Stimulated activated CD8-positive, alpha-beta memory T cell treated with anti-CD3 and anti-CD28 coated beads, Interleukin-4, amount 100 ng/mL, for 24 hours (primary cell): ENCODE results near the gene RUNX3.

Experiments used
- DNase-seq: peaks from one replicate; pipeline ENCODE4 v3.0.0-alpha.2; 2020; ENCODE audit warnings: low read depth

RUNX3 gene

DNA sequence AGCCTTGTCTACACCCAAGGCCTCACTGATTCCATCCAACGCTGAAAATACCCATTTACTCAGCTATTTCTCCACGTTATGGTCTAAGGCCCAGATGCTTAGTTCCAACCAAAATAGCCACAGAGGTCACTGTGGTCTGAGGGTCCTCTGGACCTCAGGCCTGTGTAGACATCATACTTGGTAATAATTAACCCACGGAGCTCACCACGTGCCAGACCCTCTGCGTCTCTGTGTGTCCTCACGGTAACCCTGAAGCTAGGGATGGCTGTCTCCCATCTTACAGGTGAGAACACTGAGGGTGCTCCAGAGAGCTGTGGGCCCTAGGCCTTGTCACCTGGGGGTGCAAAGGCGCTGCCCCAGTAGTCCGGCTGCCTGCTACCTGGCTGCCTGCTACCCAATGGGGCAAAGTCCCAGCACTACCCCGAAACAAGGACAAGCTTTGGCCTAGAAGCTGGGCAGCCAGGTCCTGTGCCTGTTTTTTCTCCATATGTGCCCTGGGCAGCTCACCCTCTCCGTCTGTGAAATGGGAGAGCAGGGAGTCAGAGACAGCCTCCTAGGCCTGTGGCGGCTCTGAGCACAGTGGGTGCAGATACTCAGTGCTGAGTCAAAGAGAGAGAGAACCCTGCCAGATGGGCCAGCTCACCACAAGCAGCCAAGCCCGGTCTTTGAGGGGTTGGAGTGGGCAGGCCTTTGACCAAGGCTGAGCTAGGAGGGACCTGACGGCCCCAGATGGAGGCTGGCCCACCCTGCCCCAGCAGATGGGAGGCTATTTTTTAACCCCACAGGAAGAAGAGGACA, 17.0 kb upstream of the RUNX3 start:
- no peak for DNase-seq

DNA sequence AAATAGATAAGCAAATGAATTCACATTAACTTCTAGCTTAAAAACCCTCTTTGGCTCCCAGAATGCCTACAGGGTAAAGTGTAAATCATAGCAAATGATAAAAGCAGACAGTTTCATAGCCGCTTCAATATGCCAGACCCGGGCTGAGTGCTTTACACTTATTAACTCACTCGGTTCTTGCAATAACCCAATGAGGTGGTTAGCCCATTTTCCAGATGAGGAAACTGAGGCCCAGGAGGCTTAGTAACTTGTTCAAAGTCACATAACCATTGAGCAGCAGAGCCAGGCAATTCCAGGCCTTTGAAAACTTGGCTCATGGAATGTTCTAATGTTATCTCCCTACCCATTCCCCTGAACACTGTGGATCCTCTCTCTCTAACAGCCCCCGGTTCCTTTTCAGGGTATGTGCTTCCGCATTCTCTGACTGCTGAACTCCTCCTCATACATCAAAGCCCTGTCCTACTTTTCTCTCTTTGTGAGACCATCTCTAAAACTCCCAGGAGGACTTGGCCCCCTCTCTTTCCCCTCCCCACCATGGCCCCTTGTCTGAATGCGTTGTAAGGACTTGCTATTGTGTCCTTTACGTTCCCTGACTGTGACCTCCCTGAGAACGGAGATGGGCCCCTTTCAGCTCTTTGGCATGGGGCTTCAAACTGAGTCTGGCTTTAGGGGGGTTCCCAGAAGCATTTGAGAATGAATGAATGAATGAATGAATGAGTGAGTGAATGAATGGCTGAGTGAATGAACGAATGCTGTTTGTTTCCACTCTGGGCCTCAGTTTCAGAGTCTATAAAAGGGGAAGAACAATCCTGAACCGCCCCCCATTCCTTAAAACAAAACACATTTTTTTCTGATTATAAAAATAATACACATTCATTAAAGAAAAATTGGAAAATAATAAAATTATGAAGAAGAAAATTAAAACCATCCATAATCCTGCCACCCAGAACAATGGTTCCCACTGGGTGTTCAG, 15.6 kb upstream of the RUNX3 start:
- no peak for DNase-seq

DNA sequence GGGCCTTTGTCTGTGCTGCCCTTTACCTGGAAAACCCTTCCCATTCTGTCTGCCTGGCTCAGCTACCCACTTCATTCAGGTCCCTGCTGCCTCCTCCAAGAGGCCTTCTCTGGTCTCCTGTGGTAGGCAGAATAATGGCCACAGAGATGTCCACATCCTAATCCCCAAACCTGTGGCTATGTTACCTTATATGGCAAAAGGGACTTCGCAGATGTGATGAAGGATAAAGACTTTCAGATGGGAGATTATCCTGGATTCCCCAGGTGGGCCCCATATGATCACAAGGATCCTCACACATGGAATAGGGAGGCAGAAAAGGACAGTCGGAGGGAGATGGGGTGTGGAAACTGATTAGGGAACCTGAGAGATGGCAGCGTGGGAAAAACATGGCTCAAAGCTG, 14.2 kb upstream of the RUNX3 start:
- DNase-seq, result no peak

DNA sequence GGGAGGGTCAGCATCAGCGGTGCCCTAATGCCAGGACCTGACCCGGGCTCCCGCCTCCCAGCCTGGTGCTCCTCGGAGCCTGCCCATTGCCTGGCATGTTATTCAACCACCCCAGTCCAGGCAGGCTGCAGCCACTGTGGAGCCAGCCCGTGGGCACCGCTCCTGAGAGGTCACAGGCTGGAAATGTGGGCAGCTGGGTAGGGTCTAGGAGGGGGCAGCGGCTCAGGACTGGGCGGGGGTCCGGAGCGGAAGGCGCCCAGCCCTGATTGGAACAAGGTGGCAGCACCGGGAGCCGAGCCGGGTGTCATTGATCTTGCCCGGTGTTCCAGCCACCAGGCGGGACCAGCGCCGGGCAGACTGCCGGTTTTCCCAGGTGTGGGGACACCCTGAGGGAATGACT, 12.7 kb upstream of the RUNX3 start:
- no peak for DNase-seq

DNA sequence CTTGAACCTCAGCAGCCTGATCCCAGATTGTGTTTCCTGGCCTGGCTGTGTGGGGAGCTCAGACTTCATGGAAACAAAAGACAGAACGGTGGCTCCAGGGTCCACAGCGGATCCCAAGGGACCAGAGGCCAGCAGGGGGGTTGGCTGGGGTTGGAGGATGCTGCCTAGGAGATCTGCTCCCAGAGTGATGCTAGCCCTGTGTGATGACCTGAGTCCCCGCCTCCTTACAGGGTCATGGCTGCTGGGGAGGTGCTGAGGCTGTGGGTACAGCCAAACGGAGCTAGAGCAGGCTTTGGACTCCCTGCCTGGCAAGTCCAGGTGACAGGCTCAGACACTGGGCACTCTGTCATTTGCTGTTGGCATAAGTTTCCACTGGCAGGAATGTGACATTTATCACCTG, 11.5 kb upstream of the RUNX3 start:
- DNase-seq, result no peak

DNA sequence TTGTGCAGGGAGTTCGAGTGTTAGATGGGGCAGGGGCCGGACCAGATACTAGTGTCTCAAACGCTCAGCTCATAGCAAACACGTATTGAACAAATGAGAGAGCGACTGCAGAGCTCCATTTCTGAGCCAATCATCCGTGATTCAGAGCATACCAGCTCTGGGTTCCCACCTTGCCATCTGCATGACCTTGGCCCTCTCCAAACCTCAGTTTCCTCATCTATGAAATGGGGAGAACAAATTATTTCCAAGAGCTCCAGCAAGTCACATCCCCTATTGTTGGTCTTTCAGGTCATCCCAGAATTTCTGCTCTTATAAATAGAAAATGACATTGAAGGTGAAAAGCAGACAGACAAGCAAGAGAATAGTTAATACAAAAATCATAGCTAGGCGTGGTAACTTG, 10.2 kb upstream of the RUNX3 start:
- no peak for DNase-seq

DNA sequence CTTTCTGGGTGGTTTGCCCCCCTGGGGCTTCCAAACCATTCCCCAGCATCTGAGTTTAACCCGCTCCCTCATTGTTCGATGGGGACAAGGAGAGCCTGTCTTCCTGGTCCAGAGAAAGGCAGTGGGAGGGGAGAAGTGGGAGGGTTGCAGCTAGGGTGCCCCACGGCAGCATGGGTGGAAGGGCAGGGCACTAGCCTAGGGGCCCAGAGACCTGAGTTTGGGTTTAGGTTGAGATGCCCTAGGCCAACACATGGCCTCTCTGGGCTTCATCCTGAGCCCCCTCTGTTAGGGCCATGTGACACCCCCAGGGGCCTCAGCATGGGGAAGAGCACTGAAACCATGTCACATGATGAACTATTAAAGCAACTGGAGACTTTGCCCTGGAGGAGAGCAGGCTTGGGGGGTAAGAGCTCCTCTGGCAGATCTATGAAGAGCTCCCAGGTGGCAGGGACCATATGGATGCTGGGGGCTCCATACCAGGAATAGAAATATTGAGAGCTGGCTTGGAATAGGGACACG, 9.7 kb upstream of the RUNX3 start:
- DNase-seq, result no peak

DNA sequence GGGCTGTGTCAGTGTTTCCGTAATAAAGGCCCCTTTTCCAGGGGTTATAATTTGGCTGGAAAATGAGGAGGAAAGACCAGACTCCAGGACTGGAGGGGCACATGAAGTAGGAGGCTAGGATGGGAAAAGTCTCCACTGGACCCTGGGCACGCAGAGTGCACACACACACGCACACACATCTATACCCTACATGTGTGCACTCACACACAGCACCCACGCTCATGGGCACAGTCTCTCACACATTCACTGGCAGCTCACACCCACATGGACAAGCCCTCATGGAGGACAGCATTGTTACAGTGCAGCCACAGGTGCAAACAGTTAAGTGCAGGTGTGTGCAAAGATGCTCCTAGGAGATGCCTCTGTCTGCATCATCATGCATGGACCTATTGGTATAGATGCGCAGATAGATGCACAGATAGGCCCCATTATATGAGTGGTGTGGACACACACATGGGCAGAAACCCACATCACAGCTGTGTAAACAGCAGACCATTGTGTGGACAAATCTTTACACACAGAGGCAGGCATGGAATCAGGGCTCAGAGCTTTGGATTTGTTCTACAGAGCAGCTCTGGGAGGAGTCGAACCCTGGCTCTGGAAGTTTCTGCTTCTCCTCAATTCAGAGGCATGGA, 9.1 kb upstream of the RUNX3 start:
- no peak for DNase-seq

DNA sequence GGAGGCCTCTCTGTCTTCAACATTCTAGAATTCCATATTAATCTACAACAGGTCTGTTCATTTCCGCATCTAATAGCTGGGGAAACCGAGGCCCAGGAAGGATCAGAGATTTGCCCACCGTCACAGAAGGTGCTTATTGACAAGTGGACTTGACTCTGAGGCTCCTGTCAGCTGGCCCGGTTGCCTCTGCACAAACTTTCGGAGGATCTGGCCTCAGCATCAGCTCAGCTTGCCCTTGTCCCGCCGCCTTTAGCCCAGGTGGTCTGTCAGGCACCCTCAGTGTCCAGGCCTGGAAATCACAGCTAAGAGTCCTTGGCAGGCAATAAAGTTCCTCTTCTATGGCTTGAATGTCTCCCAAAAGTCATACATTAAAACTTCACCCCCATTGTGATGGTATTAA, 8.2 kb upstream of the RUNX3 start:
- no peak for DNase-seq

DNA sequence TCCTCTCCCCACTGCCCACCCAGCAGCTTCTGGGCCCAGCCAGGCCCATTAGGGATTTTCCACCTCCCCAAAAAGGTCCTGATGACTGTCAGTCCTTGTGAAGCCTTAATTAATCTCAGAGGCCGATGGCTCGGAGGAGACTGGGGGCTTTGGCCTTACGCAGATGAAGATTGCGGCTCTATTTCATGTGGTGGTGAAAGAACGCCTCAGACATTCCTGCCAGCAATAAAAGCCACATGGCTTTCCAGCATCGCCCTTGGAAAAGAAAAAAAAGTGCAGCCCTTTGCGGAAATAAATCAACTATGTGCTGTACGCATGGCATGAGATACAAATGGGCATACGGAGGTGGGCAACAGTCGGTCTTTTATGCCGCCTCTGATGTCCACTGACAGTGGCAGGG, 6.6 kb upstream of the RUNX3 start:
- no peak for DNase-seq

DNA sequence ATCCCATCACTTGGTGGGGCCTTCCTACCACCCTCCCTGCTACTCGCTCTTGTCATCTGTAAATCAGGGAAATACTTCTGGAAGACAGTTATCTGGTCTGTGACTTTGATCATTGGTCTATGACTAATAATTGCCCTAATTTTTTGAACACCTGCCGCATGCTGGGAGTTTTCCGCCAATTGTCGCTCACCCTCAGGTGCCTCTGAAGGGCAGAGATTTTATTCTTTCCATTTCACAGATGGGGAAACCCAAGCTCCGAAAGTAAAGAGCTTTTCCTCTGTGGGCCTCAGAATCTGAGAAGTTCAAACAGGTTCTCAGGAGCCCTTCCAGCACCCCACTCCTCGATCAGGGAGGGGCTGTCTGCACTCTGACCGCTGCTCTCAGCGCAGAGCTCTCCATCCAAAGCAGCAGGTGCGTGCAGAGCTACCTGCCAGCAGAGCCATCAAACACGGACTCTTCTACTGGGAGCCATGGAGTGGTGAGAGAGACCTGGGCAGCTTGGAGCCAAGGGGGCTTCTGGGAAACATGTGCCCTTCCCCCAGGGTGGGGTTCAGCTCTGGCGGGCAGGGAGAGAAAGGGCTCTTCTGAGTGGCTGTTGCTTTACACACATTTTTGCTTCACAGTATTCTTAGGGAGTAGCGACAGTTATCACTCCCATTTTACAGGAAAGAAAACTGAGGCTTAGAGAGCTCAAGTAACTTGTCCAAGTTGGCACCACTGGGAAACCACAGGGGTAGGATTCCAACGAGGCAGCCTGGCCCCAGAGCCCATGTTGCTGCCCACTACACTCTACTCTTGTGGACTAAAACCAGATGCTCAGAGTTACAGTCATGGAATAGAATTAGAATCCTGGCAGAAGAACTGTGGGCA, 5.8 kb upstream of the RUNX3 start:
- no peak for DNase-seq

DNA sequence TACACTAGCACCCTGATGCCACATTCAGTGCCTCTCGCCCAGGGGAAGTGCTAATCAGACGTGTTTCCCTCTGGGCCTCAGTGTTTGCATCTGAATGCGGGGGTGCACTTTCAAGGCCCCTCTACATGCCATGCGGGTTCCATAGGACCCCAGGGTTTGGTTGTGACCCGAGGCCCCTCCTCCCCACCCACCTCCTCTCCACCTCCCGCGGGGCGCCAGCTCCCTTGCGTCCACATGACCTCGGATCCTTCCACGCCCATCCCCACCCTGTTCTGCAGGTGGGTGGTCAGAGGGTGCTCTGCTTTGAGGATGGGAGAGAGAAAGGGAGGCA, 5.1 kb upstream of the RUNX3 start:
- no peak for DNase-seq

DNA sequence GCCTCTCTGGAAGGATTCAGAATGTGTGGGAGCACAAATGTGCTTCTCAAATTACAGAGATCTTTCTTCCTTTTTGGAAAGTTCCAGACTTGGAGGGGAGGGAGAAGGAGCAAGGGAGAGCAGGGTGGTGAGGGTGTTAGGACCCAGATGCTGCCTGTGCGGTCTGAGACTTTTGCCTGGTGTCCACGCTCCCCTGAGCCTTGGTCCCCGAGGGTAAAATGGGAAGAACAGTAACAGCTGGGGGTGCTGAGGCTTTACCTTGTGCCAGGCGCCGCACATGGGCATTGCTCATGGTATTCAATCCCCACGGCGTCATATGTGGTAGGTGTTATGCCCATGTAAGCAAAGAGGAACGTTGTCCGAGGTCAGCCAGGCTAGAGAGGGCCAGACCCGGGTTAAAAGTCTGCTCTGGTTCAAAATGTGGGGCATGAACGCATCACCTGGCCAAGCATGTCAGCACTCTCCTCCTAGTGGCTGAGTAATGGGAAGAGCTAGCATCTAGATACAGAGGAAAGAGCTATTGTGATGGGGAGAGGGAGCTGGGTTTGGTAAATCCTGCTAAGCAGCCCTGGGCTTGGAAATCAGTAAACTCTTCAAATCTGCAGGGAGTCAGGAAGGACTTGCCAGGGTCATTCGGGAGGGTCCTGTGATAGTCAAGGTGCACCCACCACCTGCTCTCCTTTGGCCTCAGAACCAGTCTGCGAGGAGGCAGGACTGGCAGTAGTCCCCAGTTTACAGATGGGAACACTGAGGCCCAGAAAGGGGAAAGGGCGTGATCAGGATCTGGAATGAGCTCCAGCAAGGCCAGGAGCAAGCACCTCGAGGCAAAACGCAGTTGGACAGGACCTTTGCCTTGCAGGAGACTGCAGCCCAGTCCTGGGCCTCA, 4.5 kb upstream of the RUNX3 start:
- no peak for DNase-seq

DNA sequence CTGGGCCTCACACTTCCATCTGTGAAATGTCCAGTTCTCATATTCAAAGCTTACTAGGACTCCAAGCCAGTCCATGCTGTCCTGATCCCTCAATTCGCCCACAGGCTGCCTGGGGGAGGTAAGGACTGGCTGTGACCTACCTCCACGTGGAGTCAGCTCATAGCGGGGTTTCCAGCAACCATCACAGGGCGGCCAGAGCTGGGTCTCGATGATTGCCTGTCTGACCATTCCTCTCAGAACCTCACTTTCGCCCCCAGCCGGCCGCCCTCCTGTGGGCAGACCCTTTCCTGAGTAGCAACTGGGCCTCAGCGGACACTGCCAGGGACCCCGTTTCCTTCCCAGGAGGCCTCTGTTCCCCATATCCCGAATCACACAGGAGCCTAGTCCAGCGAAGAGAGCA, 3.4 kb upstream of the RUNX3 start:
- no peak for DNase-seq

DNA sequence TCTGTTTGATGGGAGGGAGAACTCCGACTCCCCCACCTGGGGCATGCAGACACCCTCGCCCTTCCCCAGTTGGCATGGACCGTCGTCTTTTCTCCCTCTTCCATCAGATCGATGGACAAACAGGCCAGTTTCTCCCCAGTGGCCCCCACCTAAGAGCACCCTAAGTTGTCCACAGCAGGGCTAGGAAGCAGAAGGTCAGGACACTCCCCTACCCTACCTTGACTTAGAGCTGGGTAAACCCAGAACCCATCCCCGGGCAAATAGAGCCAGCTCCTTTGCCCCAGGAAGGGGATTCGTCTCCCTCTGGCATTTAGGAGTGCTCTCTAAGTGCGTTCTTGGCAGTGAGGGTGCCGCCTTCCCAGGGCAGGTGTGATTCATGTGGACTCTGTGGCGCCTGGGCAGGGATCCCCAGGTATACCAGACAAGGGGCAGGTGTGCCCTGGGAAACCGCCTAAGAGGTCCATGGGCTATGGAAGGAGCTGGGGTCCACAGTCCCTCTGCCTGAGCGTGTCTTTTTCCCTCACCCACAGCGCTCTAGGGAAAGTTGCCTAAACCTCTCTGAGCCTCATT, 2.7 kb upstream of the RUNX3 start:
- no peak for DNase-seq

DNA sequence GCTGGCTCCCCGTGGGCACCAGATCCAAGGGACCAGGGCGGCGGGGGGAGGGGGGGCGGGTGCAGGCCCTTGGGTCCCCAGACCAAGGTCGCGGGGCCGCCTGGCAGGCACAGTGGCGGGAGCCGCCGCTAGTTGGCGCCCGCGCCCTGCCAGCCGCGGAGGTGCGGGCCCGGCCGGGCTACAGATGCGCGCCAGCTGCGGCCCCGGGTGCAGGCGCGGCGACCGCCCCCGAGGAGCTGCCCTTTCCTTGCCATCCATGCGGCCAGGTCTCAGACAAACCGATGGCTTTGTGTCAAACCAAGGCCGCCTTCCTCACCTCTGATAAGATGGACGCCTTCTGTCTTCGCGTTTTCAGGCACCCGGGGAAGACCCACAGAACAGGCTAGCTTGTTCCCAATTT, 2.2 kb upstream of the RUNX3 start:
- DNase-seq, result no peak

DNA sequence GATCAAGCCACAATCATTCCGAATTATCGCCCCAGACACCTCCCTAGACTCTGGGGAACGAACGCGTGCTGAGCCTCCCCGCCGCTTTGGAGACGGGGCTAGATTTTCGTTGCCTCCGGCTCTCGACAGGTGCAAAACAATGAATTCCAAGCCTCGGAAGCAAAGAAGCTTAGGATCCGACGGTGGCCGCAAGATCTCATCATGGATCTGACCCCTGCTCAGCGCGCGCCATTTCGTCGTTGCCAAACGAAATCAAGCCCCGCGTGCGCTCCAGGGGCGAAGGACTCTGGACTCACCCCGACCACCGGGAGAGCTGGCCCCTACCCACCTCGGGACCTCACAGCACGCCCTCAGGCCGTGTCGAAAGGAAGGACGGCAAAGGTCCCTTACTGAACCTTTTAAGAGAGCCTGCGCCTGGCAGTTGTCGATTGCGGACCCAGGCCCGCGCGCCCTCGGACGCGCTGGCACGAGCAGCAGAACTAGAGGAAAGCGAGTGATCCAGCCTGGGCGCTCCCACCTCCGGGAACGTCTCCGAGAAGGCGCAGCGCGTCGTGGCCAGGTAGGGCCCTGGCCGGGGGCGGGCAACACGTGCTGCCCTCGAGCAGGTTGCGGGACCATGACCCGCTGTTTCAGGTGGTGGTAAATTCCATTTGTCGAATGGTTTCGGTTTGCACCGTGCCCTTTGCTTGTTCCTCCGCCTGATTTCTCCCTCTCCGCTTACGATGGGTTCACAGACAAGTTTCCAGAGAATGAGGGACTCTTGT, 1.6 kb upstream of the RUNX3 start:
- no peak for DNase-seq

DNA sequence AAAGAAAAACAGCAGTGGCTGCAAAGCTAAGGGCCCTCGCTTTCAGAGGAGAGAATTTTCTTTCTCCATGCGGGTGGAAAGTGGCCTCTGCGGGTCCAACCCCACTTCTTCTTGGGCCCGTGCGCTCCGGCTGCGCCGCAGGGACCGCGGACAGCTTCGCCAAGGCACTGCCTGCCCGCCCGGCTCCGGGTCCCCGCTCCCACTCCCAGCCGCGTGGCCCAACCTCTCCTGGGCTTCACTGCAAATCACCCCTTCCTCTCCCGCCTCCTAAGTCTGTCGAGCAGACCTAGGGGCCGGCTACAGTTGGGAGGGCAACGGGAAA, 1.0 kb upstream of the RUNX3 start:
- no peak for DNase-seq

DNA sequence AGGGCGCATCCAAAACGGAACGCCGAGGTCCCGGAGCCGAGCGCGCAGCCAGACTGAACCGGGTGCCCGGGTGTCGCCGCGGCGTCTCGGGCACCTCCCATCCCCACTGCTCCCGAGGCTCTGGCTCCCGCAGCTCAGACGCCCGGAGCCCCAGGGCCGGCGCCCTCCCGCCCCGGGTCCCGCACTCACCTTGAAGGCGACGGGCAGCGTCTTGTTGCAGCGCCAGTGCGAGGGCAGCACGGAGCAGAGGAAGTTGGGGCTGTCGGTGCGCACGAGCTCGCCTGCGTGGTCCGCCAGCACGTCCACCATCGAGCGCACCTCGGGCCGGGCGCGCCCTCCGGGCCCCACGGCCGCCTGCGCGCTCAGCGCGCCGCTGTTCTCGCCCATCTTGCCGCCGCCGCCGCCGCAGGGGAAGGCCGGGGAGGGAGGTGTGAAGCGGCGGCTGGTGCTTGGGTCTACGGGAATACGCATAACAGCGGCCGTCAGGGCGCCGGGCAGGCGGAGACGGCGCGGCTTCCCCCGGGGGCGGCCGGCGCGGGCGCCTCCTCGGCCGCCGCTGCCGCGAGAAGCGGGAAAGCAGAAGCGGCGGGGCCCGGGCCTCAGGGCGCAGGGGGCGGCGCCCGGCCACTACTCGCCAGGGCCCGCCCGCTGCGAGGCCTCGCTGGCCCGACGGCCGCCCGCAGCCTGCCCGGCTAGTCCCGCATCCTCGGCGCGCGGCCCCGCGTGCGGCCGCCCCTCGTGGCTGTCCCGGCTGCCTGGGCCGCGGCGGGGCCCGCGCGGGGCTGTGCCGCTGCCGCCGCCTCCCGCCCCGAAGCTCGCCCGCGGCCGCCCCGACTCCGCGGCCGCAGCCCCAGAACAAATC, 447 bp downstream of the RUNX3 start:
- no peak for DNase-seq
